ENCODE data around the gene RIMKLB.
"Not testable (repeated sequence)": the region's sequence is repeated elsewhere in the genome, so short reads cannot be mapped to it uniquely, and the experiment has no call there.

DNA sequence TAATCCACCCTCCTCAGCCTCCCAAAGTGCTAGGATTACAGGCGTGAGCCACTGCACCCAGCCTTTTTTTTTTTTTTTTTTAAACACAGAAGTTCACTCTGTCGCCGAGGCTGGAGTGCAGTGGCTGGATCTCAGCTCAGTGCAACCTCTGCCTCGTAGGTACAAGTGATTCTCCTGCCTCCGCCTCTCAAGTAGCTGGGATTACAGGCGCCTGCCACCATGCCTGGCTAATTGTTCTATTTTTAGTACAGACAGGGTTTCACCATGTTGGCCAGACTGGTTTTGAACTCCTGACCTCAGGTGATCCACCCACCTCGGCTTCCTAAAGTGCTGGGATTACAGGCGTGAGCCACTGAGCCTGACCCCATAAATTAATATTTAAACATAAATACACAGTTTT, 47.8 kb downstream of the RIMKLB start:
- TF ChIP-seq, protein P1, sequence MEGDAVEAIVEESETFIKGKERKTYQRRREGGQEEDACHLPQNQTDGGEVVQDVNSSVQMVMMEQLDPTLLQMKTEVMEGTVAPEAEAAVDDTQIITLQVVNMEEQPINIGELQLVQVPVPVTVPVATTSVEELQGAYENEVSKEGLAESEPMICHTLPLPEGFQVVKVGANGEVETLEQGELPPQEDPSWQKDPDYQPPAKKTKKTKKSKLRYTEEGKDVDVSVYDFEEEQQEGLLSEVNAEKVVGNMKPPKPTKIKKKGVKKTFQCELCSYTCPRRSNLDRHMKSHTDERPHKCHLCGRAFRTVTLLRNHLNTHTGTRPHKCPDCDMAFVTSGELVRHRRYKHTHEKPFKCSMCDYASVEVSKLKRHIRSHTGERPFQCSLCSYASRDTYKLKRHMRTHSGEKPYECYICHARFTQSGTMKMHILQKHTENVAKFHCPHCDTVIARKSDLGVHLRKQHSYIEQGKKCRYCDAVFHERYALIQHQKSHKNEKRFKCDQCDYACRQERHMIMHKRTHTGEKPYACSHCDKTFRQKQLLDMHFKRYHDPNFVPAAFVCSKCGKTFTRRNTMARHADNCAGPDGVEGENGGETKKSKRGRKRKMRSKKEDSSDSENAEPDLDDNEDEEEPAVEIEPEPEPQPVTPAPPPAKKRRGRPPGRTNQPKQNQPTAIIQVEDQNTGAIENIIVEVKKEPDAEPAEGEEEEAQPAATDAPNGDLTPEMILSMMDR (IDR thresholded peaks at IDR 0.05; ENCODE audit: insufficient read depth, low read length) = not testable (repeated sequence)
- not testable (repeated sequence) for TF ChIP-seq POLR2AphosphoS5, GABPA (IDR thresholded peaks at IDR 0.05; ENCODE audit: low read depth)
- TF ChIP-seq, protein P2, sequence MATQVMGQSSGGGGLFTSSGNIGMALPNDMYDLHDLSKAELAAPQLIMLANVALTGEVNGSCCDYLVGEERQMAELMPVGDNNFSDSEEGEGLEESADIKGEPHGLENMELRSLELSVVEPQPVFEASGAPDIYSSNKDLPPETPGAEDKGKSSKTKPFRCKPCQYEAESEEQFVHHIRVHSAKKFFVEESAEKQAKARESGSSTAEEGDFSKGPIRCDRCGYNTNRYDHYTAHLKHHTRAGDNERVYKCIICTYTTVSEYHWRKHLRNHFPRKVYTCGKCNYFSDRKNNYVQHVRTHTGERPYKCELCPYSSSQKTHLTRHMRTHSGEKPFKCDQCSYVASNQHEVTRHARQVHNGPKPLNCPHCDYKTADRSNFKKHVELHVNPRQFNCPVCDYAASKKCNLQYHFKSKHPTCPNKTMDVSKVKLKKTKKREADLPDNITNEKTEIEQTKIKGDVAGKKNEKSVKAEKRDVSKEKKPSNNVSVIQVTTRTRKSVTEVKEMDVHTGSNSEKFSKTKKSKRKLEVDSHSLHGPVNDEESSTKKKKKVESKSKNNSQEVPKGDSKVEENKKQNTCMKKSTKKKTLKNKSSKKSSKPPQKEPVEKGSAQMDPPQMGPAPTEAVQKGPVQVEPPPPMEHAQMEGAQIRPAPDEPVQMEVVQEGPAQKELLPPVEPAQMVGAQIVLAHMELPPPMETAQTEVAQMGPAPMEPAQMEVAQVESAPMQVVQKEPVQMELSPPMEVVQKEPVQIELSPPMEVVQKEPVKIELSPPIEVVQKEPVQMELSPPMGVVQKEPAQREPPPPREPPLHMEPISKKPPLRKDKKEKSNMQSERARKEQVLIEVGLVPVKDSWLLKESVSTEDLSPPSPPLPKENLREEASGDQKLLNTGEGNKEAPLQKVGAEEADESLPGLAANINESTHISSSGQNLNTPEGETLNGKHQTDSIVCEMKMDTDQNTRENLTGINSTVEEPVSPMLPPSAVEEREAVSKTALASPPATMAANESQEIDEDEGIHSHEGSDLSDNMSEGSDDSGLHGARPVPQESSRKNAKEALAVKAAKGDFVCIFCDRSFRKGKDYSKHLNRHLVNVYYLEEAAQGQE (IDR thresholded peaks at IDR 0.05; ENCODE audit: insufficient replicate concordance, low read depth) = not testable (repeated sequence)

All from HL-60 (cell line).